Activated T-cell treated with anti-CD3 and anti-CD28 coated beads, Interleukin-2, amount 50 U/mL, for 24 hours (primary cell): Measurements from ENCODE around the gene FAM120A.
"Not testable (repeated sequence)": the region's sequence is repeated elsewhere in the genome, so short reads cannot be mapped to it uniquely, and the experiment has no call there.

Experiments
- DNase-seq: peaks from one replicate; pipeline ENCODE4 v3.0.0-alpha.2; 2020
- H3K27ac Mint-ChIP-seq: 2 replicates; pipeline ENCODE4 v1.8.0; 2020; ENCODE audit warnings: mild to moderate bottlenecking, mixed read lengths
- H3K27me3 Mint-ChIP-seq: 2 replicates; pipeline ENCODE4 v1.8.0; 2020; ENCODE audit warnings: mixed read lengths
- H3K36me3 Mint-ChIP-seq: 2 replicates; pipeline ENCODE4 v1.8.0; 2020; ENCODE audit warnings: low read depth, mixed read lengths
- H3K4me1 Mint-ChIP-seq: 2 replicates; pipeline ENCODE4 v1.8.0; 2020; ENCODE audit warnings: low read depth, mixed read lengths
- H3K4me3 Mint-ChIP-seq: 2 replicates; pipeline ENCODE4 v1.8.0; 2020; ENCODE audit warnings: mild to moderate bottlenecking, moderate library complexity, mixed read lengths
- H3K9me3 Mint-ChIP-seq: 2 replicates; pipeline ENCODE4 v1.8.0; 2020; ENCODE audit warnings: mixed read lengths

FAM120A gene

GRCh38 chr9:93435386-93435785 lies 16.1 kb upstream of the FAM120A start:
- H3K27ac Mint-ChIP-seq: no peak overlapping the region
- H3K4me1 Mint-ChIP-seq: no peaks in the 10 kb centered on the region
- no peak overlapping the region for H3K4me3 Mint-ChIP-seq
- no peak for DNase-seq
- no peaks in the 10 kb centered on the region for H3K27me3 Mint-ChIP-seq
- H3K9me3 Mint-ChIP-seq: no peaks in the 10 kb centered on the region
- H3K36me3 Mint-ChIP-seq: peaks cover 2% of the 10 kb centered on the region

- no peaks in the 10 kb centered on the region for H3K4me1 Mint-ChIP-seq
- H3K27ac Mint-ChIP-seq: no peak overlapping the region
- peaks cover 2% of the 10 kb centered on the region for H3K36me3 Mint-ChIP-seq
- DNase-seq: no peak
- no peak overlapping the region for H3K4me3 Mint-ChIP-seq
- no peaks in the 10 kb centered on the region for H3K9me3 Mint-ChIP-seq
- no peaks in the 10 kb centered on the region for H3K27me3 Mint-ChIP-seq
Measured at GRCh38 chr9:93436218-93436617, 15.3 kb upstream of the FAM120A start.

GRCh38 chr9:93436655-93437407 lies 14.7 kb upstream of the FAM120A start:
- Mint-ChIP-seq H3K9me3 (no peaks in the 10 kb centered on the region), H3K36me3 (peaks cover 2% of the 10 kb centered on the region), H3K27ac (no peak overlapping the region), H3K27me3 (no peaks in the 10 kb centered on the region), H3K4me1 (no peaks in the 10 kb centered on the region), H3K4me3 (no peak overlapping the region)
- DNase-seq: no peak

- DNase-seq: no peak
- Mint-ChIP-seq H3K4me1 (no peaks in the 10 kb centered on the region), H3K27me3 (no peaks in the 10 kb centered on the region), H3K36me3 (peaks cover 2% of the 10 kb centered on the region), H3K27ac (no peak overlapping the region), H3K4me3 (no peak overlapping the region), H3K9me3 (no peaks in the 10 kb centered on the region)
Measured at GRCh38 chr9:93437996-93438395, 13.5 kb upstream of the FAM120A start.

- H3K4me1 Mint-ChIP-seq, H3K9me3 Mint-ChIP-seq, H3K27ac Mint-ChIP-seq, H3K27me3 Mint-ChIP-seq, H3K36me3 Mint-ChIP-seq, H3K4me3 Mint-ChIP-seq, DNase-seq: not testable (repeated sequence)
Measured at GRCh38 chr9:93439301-93439700, 12.2 kb upstream of the FAM120A start.

- Mint-ChIP-seq H3K36me3 (peaks cover 20% of the 10 kb centered on the region), H3K9me3 (no peaks in the 10 kb centered on the region), H3K27ac (no peak overlapping the region), H3K27me3 (no peaks in the 10 kb centered on the region), H3K4me1 (no peaks in the 10 kb centered on the region), H3K4me3 (no peak overlapping the region)
- no peak for DNase-seq
Measured at GRCh38 chr9:93440896-93441580, 10.4 kb upstream of the FAM120A start.

GRCh38 chr9:93446073-93446472 lies 5.4 kb upstream of the FAM120A start:
- DNase-seq: no peak
- Mint-ChIP-seq H3K9me3 (no peaks in the 10 kb centered on the region), H3K27ac (peak overlapping the region; percentile 48), H3K4me3 (no peak overlapping the region), H3K36me3 (peaks cover 63% of the 10 kb centered on the region), H3K27me3 (no peaks in the 10 kb centered on the region), H3K4me1 (peaks cover 19% of the 10 kb centered on the region)

GRCh38 chr9:93447655-93448054 lies 3.8 kb upstream of the FAM120A start:
- no peaks in the 10 kb centered on the region for H3K27me3 Mint-ChIP-seq
- H3K9me3 Mint-ChIP-seq: no peaks in the 10 kb centered on the region
- no peak for DNase-seq
- no peak overlapping the region for H3K4me3 Mint-ChIP-seq
- H3K36me3 Mint-ChIP-seq: peaks cover 69% of the 10 kb centered on the region
- H3K4me1 Mint-ChIP-seq: peaks cover 19% of the 10 kb centered on the region
- peak overlapping the region; percentile 67 for H3K27ac Mint-ChIP-seq

- H3K27ac Mint-ChIP-seq: peak overlapping the region; percentile 98
- H3K4me1 Mint-ChIP-seq: peaks cover 48% of the 10 kb centered on the region
- H3K27me3 Mint-ChIP-seq: no peaks in the 10 kb centered on the region
- peaks cover 80% of the 10 kb centered on the region for H3K36me3 Mint-ChIP-seq
- DNase-seq: peak; percentile 79
- H3K9me3 Mint-ChIP-seq: no peaks in the 10 kb centered on the region
- peak overlapping the region; percentile 86 for H3K4me3 Mint-ChIP-seq
Measured at GRCh38 chr9:93451849-93452709, 594 bp downstream of the FAM120A start.

GRCh38 chr9:93452710-93453046 lies 1.2 kb downstream of the FAM120A start:
- peaks cover 47% of the 10 kb centered on the region for H3K4me1 Mint-ChIP-seq
- no peaks in the 10 kb centered on the region for H3K27me3 Mint-ChIP-seq
- no peaks in the 10 kb centered on the region for H3K9me3 Mint-ChIP-seq
- H3K27ac Mint-ChIP-seq: peak overlapping the region; percentile 92
- no peak for DNase-seq
- peak overlapping the region; percentile 86 for H3K4me3 Mint-ChIP-seq
- peaks cover 78% of the 10 kb centered on the region for H3K36me3 Mint-ChIP-seq

- Mint-ChIP-seq H3K9me3 (no peaks in the 10 kb centered on the region), H3K36me3 (peaks cover 78% of the 10 kb centered on the region), H3K27ac (peak within 1 kb of the TSS; percentile 92), H3K27me3 (no peaks in the 10 kb centered on the region), H3K4me1 (peaks cover 50% of the 10 kb centered on the region), H3K4me3 (peak within 1 kb of the TSS; percentile 86)
- DNase-seq: peak; percentile 83
Measured at GRCh38 chr9:93453047-93453914, 1.8 kb downstream of the FAM120A start, which contains the start of gene FAM120AOS. TSS of gene FAM120AOS (minus strand) at chr9:93453581. CDS start at chr9:93452709, 872 bp downstream.

- Mint-ChIP-seq H3K9me3 (no peaks in the 10 kb centered on the region), H3K4me3 (peak overlapping the region; percentile 7), H3K27me3 (no peaks in the 10 kb centered on the region), H3K36me3 (peaks cover 80% of the 10 kb centered on the region), H3K27ac (peak overlapping the region; percentile 86), H3K4me1 (peaks cover 61% of the 10 kb centered on the region)
- DNase-seq: no peak
Measured at GRCh38 chr9:93456022-93456421, 4.5 kb downstream of the FAM120A start.

GRCh38 chr9:93456504-93456903 lies 5.0 kb downstream of the FAM120A start:
- Mint-ChIP-seq H3K27me3 (no peaks in the 10 kb centered on the region), H3K36me3 (peaks cover 81% of the 10 kb centered on the region), H3K4me3 (peak overlapping the region; percentile 7), H3K9me3 (no peaks in the 10 kb centered on the region), H3K4me1 (peaks cover 64% of the 10 kb centered on the region), H3K27ac (peak overlapping the region; percentile 86)
- no peak for DNase-seq

- Mint-ChIP-seq H3K27ac (peak overlapping the region; percentile 86), H3K9me3 (no peaks in the 10 kb centered on the region), H3K4me1 (peaks cover 66% of the 10 kb centered on the region), H3K27me3 (no peaks in the 10 kb centered on the region), H3K4me3 (no peak overlapping the region), H3K36me3 (peaks cover 83% of the 10 kb centered on the region)
- no peak for DNase-seq
Measured at GRCh38 chr9:93457006-93457405, 5.5 kb downstream of the FAM120A start.
